ENCODE data around the gene PLCB1. TPM values are rescaled to one million over a fixed set of nuclear protein-coding genes. Genes with fewer than 3 reads are reported as not detected.

The PLCB1 gene
- total and polyA plus RNA-seq, 10 of the 15 experiments (the other 5 are each of a cell fraction or from before 2014, with no cell fraction given), result 0.05 to 5.3 (median 0.17) TPM; not detected in 1

- BruUV-seq (replicated peaks), result no TSS peak
- Histone ChIP-seq H3K36me3 (ENCODE audit: control insufficient read depth in 2 of 2, insufficient read depth in 2 of 2, low read length in 1 of 2) (no peaks in the 10 kb centered on the region), H3K9me3 (replicated peaks; ENCODE audit: control insufficient read depth, insufficient read depth, low read length) (no peaks in the 10 kb centered on the region), H3K27ac (ENCODE audit: control insufficient read depth, insufficient read depth) (no peak overlapping the region), H3K27me3 (replicated peaks in 1 of 2; ENCODE audit: control insufficient read depth in 2 of 2, insufficient read depth in 2 of 2, low read length in 1 of 2) (no peaks in the 10 kb centered on the region), H3K4me1 (ENCODE audit: control insufficient read depth, insufficient read depth, low read length) (no peaks in the 10 kb centered on the region), H3K4me3 (no peak overlapping the region), H3K4me2 (ENCODE audit: control insufficient read depth, insufficient read depth) (no peak overlapping the region), H3K79me2 (ENCODE audit: control insufficient read depth, insufficient read depth, low read length) (no peaks in the 10 kb centered on the region), H2AFZ (ENCODE audit: control insufficient read depth, low read depth, low read length) (no peak overlapping the region), H3K9ac (ENCODE audit: control insufficient read depth, insufficient read depth, low read length) (no peak overlapping the region), H4K20me1 (ENCODE audit: control insufficient read depth, insufficient read depth) (no peaks in the 10 kb centered on the region)
- intact Hi-C loops (cut with micrococcal nuclease; ENCODE audit: unreplicated experiment) (no loop called here), in situ Hi-C loops (cut with MboI) (no loop called here)
- peak; percentile 38 for DNase-seq (ENCODE audit: low read depth, low spot score)
- SMC1A ChIA-PET (ENCODE audit: uncharacterized antibody, unreplicated experiment), result interaction anchor here (0.7 kb wide), 1 partner anchor 9 kb away, joined by 3 read pairs; no protein-coding TSS in a partner anchor
- RAD21 ChIA-PET (ENCODE audit: unreplicated experiment), result no interaction called here
- peak; percentile 92 for ATAC-seq
- POLR2A ChIA-PET, result no interaction called here
- no peak for FAIRE-seq
- 36% methylated on average over 4 of the region's 4 CpGs for WGBS (ENCODE audit: insufficient coverage, insufficient replicate concordance, low lambda C conversion rate, missing lambda C conversion rate)
- CTCF ChIA-PET, result no interaction called here
- no peak for TF ChIP-seq SREBF2 (IDR thresholded peaks at IDR 0.05; ENCODE audit: low read length)
- no peak for TF ChIP-seq STAT1 (conservative IDR thresholded peaks at IDR 0.05)
- TF ChIP-seq ZNF592 (IDR thresholded peaks at IDR 0.05), result peak; percentile 36; the same call in 1 of the 2 replicates
- TF ChIP-seq PAX8 (IDR thresholded peaks at IDR 0.05), result no peak
- TF ChIP-seq NBN (IDR thresholded peaks at IDR 0.05), result no peak
- no peak for TF ChIP-seq RB1 (IDR thresholded peaks at IDR 0.05; ENCODE audit: borderline replicate concordance)
- 0 out of 2 replicates have a peak, but pooled peaks have one; percentile 15 for TF ChIP-seq NR2F1 (conservative IDR thresholded peaks at IDR 0.05)
- 0 out of 2 replicates have a peak, but pooled peaks have one; percentile 14 for TF ChIP-seq JUND (IDR thresholded peaks at IDR 0.05; ENCODE audit: low read depth, low read length)
- 0 out of 2 replicates have a peak, but pooled peaks have one; percentile 20 for TF ChIP-seq CREB1 (IDR thresholded peaks at IDR 0.05; ENCODE audit: low read depth)
- TF ChIP-seq ZBTB40 (IDR thresholded peaks at IDR 0.05; ENCODE audit: borderline replicate concordance), result peak; percentile 81
- TF ChIP-seq MAX (IDR thresholded peaks at IDR 0.05; ENCODE audit: low read depth, low read length), result no peak
- peak; percentile 99 for TF ChIP-seq BACH1 (IDR thresholded peaks at IDR 0.05; ENCODE audit: borderline replicate concordance)
- TF ChIP-seq TCF3 (IDR thresholded peaks at IDR 0.05; ENCODE audit: borderline replicate concordance, insufficient read depth, low read depth, low read length), result no peak
- no peak for TF ChIP-seq RAD51 (IDR thresholded peaks at IDR 0.05)
- TF ChIP-seq HDGF (IDR thresholded peaks at IDR 0.05), result no peak
- peak; percentile 90 for TF ChIP-seq SPI1 (IDR thresholded peaks at IDR 0.05; ENCODE audit: borderline replicate concordance, insufficient read depth, low read depth, low read length)
- TF ChIP-seq HDAC2 (IDR thresholded peaks at IDR 0.05), result no peak
These were observed 396.1 kb downstream of the PLCB1 start for GRCh38 chr20:8527998-8528723.
